OCI-M1 (cell line): ENCODE results near the gene QSOX1.

ENCODE experiments used
- DNase-seq: peaks from one replicate; lab custom pipeline; 2025; lab: John Stamatoyannopoulos, UW

Gene QSOX1

GRCh38 chr1:180251526-180252305 lies 97.0 kb downstream of the QSOX1 start:
- DNase-seq = no peak

- peak; percentile 93 for DNase-seq
These were observed 98.2 kb downstream of the QSOX1 start for GRCh38 chr1:180252638-180253536.
